SK-N-MC (cell line): ENCODE measurements around the gene PSMF1.

Source experiments
- EZH2 ChIP-seq: fragments of 200-600 bp; sonication (generic); IDR thresholded peaks from one replicate; pipeline ENCODE4 v1.6.1; 2017; ENCODE audit warnings: antibody characterized with exemption
- FOXP2 ChIP-seq: optimal IDR thresholded peaks from 2 replicates; pipeline ENCODE3; 2011; ENCODE audit warnings: mild to moderate bottlenecking, moderate library complexity; ENCODE audit not compliant: insufficient read depth; ENCODE audit errors: extremely low read length, control extremely low read depth
- POLR2AphosphoS5 ChIP-seq: IDR thresholded peaks from 2 replicates; pipeline ENCODE4 v1.6.1; 2012; ENCODE audit warnings: mild to moderate bottlenecking, low read depth, low read length, borderline replicate concordance

GRCh38 chr20:1087311-1087905 is 31.0 kb upstream of the PSMF1 start:
- no peak for TF ChIP-seq EZH2
- no peak for TF ChIP-seq POLR2AphosphoS5
- TF ChIP-seq FOXP2 = no peak
